ENCODE measurements around the gene SIAH3. TPM values are rescaled to one million over a fixed set of nuclear protein-coding genes. Genes with fewer than 3 reads are reported as not detected.

The SIAH3 gene
- polyA plus RNA-seq, 4 donors: 0.01 to 0.06 TPM; not detected in 2

- no peak for DNase-seq
- H3K27ac ChIP-seq (ENCODE audit: low read depth in 1 of 3, low read length in 2 of 3): no peak overlapping the region
- H3K4me1 ChIP-seq (ENCODE audit: control insufficient read depth in 3 of 3, insufficient read depth in 2 of 3, low read depth in 1 of 3, low read length in 2 of 3): no peaks in the 10 kb centered on the region
- no peaks in the 10 kb centered on the region for H3K27me3 ChIP-seq (ENCODE audit: control insufficient read depth in 3 of 3, insufficient read depth in 3 of 3, low read length in 3 of 3)
- no peaks in the 10 kb centered on the region for H3K36me3 ChIP-seq (ENCODE audit: control insufficient read depth in 3 of 3, insufficient read depth in 2 of 3, low read depth in 1 of 3, low read length in 3 of 3)
- no peak overlapping the region for H3K4me3 ChIP-seq (ENCODE audit: low read depth in 1 of 3, low read length in 3 of 3)
- no peaks in the 10 kb centered on the region for H3K9me3 ChIP-seq (ENCODE audit: control insufficient read depth in 2 of 2, insufficient read depth in 1 of 2, low read depth in 1 of 2, low read length in 1 of 2)
- 57 to 67% (median 61%) methylated on average over 5 of the region's 5 CpGs for whole genome bisulfite sequencing, 3 donors
- no peak for FAIRE-seq
Measured at GRCh38 chr13:45833663-45834375, 17.7 kb downstream of the SIAH3 start.

- H3K4me3 ChIP-seq (ENCODE audit: low read depth in 1 of 3, low read length in 3 of 3): no peak overlapping the region
- no peak overlapping the region for H3K27ac ChIP-seq (ENCODE audit: low read depth in 1 of 3, low read length in 2 of 3)
- H3K9me3 ChIP-seq (ENCODE audit: control insufficient read depth in 2 of 2, insufficient read depth in 1 of 2, low read depth in 1 of 2, low read length in 1 of 2): no peaks in the 10 kb centered on the region
- WGBS, 3 donors: 81 to 87% (median 85%) methylated on average over 4 of the region's 4 CpGs
- no peaks in the 10 kb centered on the region for H3K27me3 ChIP-seq (ENCODE audit: control insufficient read depth in 3 of 3, insufficient read depth in 3 of 3, low read length in 3 of 3)
- no peaks in the 10 kb centered on the region for H3K36me3 ChIP-seq (ENCODE audit: control insufficient read depth in 3 of 3, insufficient read depth in 2 of 3, low read depth in 1 of 3, low read length in 3 of 3)
- no peak for FAIRE-seq
- H3K4me1 ChIP-seq (ENCODE audit: control insufficient read depth in 3 of 3, insufficient read depth in 2 of 3, low read depth in 1 of 3, low read length in 2 of 3): no peaks in the 10 kb centered on the region
- no peak for DNase-seq
Measured at GRCh38 chr13:45833242-45833641, 18.3 kb downstream of the SIAH3 start.

- H3K4me1 ChIP-seq (ENCODE audit: control insufficient read depth in 3 of 3, insufficient read depth in 2 of 3, low read depth in 1 of 3, low read length in 2 of 3): no peaks in the 10 kb centered on the region
- H3K9me3 ChIP-seq (ENCODE audit: control insufficient read depth in 2 of 2, insufficient read depth in 1 of 2, low read depth in 1 of 2, low read length in 1 of 2): no peaks in the 10 kb centered on the region
- no peak for DNase-seq
- H3K27me3 ChIP-seq (ENCODE audit: control insufficient read depth in 3 of 3, insufficient read depth in 3 of 3, low read length in 3 of 3): no peaks in the 10 kb centered on the region
- no peak overlapping the region for H3K4me3 ChIP-seq (ENCODE audit: low read depth in 1 of 3, low read length in 3 of 3)
- H3K36me3 ChIP-seq (ENCODE audit: control insufficient read depth in 3 of 3, insufficient read depth in 2 of 3, low read depth in 1 of 3, low read length in 3 of 3): no peaks in the 10 kb centered on the region
- H3K27ac ChIP-seq (ENCODE audit: low read depth in 1 of 3, low read length in 2 of 3): no peak overlapping the region
- no peak for FAIRE-seq
- 90 to 95% (median 90%) methylated on average over 4 of the region's 4 CpGs for WGBS, 3 donors
Measured at GRCh38 chr13:45831851-45832250, 19.7 kb downstream of the SIAH3 start.

- H3K9me3 ChIP-seq (ENCODE audit: control insufficient read depth in 2 of 2, insufficient read depth in 1 of 2, low read depth in 1 of 2, low read length in 1 of 2): no peaks in the 10 kb centered on the region
- H3K27me3 ChIP-seq (ENCODE audit: control insufficient read depth in 3 of 3, insufficient read depth in 3 of 3, low read length in 3 of 3): no peaks in the 10 kb centered on the region
- WGBS, 3 donors: 85 to 92% (median 87%) methylated on average over 5 of the region's 5 CpGs
- no peak for DNase-seq
- no peaks in the 10 kb centered on the region for H3K36me3 ChIP-seq (ENCODE audit: control insufficient read depth in 3 of 3, insufficient read depth in 2 of 3, low read depth in 1 of 3, low read length in 3 of 3)
- H3K27ac ChIP-seq (ENCODE audit: low read depth in 1 of 3, low read length in 2 of 3): no peak overlapping the region
- H3K4me3 ChIP-seq (ENCODE audit: low read depth in 1 of 3, low read length in 3 of 3): no peak overlapping the region
- no peaks in the 10 kb centered on the region for H3K4me1 ChIP-seq (ENCODE audit: control insufficient read depth in 3 of 3, insufficient read depth in 2 of 3, low read depth in 1 of 3, low read length in 2 of 3)
- FAIRE-seq: no peak
Measured at GRCh38 chr13:45830121-45830520, 21.4 kb downstream of the SIAH3 start.

- Histone ChIP-seq H3K27ac (ENCODE audit: low read depth in 1 of 3, low read length in 2 of 3) (no peak overlapping the region), H3K4me1 (ENCODE audit: control insufficient read depth in 3 of 3, insufficient read depth in 2 of 3, low read depth in 1 of 3, low read length in 2 of 3) (no peaks in the 10 kb centered on the region), H3K36me3 (ENCODE audit: control insufficient read depth in 3 of 3, insufficient read depth in 2 of 3, low read depth in 1 of 3, low read length in 3 of 3) (no peaks in the 10 kb centered on the region), H3K4me3 (ENCODE audit: low read depth in 1 of 3, low read length in 3 of 3) (no peak overlapping the region), H3K9me3 (ENCODE audit: control insufficient read depth in 2 of 2, insufficient read depth in 1 of 2, low read depth in 1 of 2, low read length in 1 of 2) (no peaks in the 10 kb centered on the region), H3K27me3 (ENCODE audit: control insufficient read depth in 3 of 3, insufficient read depth in 3 of 3, low read length in 3 of 3) (no peaks in the 10 kb centered on the region)
- no peak for DNase-seq
- no peak for FAIRE-seq
- 78 to 89% (median 81%) methylated on average over 6 of the region's 6 CpGs for WGBS, 3 donors
Measured at GRCh38 chr13:45828256-45828968, 23.1 kb downstream of the SIAH3 start.

- Histone ChIP-seq H3K27ac (ENCODE audit: low read depth in 1 of 3, low read length in 2 of 3) (no peak overlapping the region), H3K36me3 (ENCODE audit: control insufficient read depth in 3 of 3, insufficient read depth in 2 of 3, low read depth in 1 of 3, low read length in 3 of 3) (no peaks in the 10 kb centered on the region), H3K4me1 (ENCODE audit: control insufficient read depth in 3 of 3, insufficient read depth in 2 of 3, low read depth in 1 of 3, low read length in 2 of 3) (no peaks in the 10 kb centered on the region), H3K9me3 (ENCODE audit: control insufficient read depth in 2 of 2, insufficient read depth in 1 of 2, low read depth in 1 of 2, low read length in 1 of 2) (no peaks in the 10 kb centered on the region), H3K27me3 (ENCODE audit: control insufficient read depth in 3 of 3, insufficient read depth in 3 of 3, low read length in 3 of 3) (no peaks in the 10 kb centered on the region), H3K4me3 (ENCODE audit: low read depth in 1 of 3, low read length in 3 of 3) (no peak overlapping the region)
- no peak for DNase-seq
- FAIRE-seq: no peak
Measured at GRCh38 chr13:45827318-45827717, 24.2 kb downstream of the SIAH3 start.

GRCh38 chr13:45826731-45827130 lies 24.8 kb downstream of the SIAH3 start:
- Histone ChIP-seq H3K36me3 (ENCODE audit: control insufficient read depth in 3 of 3, insufficient read depth in 2 of 3, low read depth in 1 of 3, low read length in 3 of 3) (no peaks in the 10 kb centered on the region), H3K9me3 (ENCODE audit: control insufficient read depth in 2 of 2, insufficient read depth in 1 of 2, low read depth in 1 of 2, low read length in 1 of 2) (no peaks in the 10 kb centered on the region), H3K4me3 (ENCODE audit: low read depth in 1 of 3, low read length in 3 of 3) (no peak overlapping the region), H3K27me3 (ENCODE audit: control insufficient read depth in 3 of 3, insufficient read depth in 3 of 3, low read length in 3 of 3) (peaks cover 0 to 1% (median 0%) of the 10 kb centered on the region in 3 donors), H3K27ac (ENCODE audit: low read depth in 1 of 3, low read length in 2 of 3) (no peak overlapping the region), H3K4me1 (ENCODE audit: control insufficient read depth in 3 of 3, insufficient read depth in 2 of 3, low read depth in 1 of 3, low read length in 2 of 3) (no peaks in the 10 kb centered on the region)
- WGBS, 3 donors: 65 to 83% (median 74%) methylated on average over 5 of the region's 5 CpGs
- no peak for DNase-seq
- FAIRE-seq: no peak

GRCh38 chr13:45825387-45825650 lies 26.2 kb downstream of the SIAH3 start:
- DNase-seq: no peak
- Histone ChIP-seq H3K9me3 (ENCODE audit: control insufficient read depth in 2 of 2, insufficient read depth in 1 of 2, low read depth in 1 of 2, low read length in 1 of 2) (no peaks in the 10 kb centered on the region), H3K4me3 (ENCODE audit: low read depth in 1 of 3, low read length in 3 of 3) (no peak overlapping the region), H3K4me1 (ENCODE audit: control insufficient read depth in 3 of 3, insufficient read depth in 2 of 3, low read depth in 1 of 3, low read length in 2 of 3) (no peaks in the 10 kb centered on the region), H3K36me3 (ENCODE audit: control insufficient read depth in 3 of 3, insufficient read depth in 2 of 3, low read depth in 1 of 3, low read length in 3 of 3) (no peaks in the 10 kb centered on the region), H3K27ac (ENCODE audit: low read depth in 1 of 3, low read length in 2 of 3) (no peak overlapping the region), H3K27me3 (ENCODE audit: control insufficient read depth in 3 of 3, insufficient read depth in 3 of 3, low read length in 3 of 3) (peaks cover 0 to 1% (median 0%) of the 10 kb centered on the region in 3 donors)
- FAIRE-seq: no peak
- WGBS, 3 donors: 75 to 88% (median 81%) methylated on average over 4 of the region's 4 CpGs

- H3K27ac ChIP-seq (ENCODE audit: low read depth in 1 of 3, low read length in 2 of 3): no peak overlapping the region
Measured at GRCh38 chr13:45823583-45823982, 28.0 kb downstream of the SIAH3 start.

More at GRCh38 chr13:45823583-45823982, 28.0 kb downstream of the SIAH3 start:
- peak in 1 of 2 donors; percentile 5 for DNase-seq
- H3K4me1 ChIP-seq (ENCODE audit: control insufficient read depth in 3 of 3, insufficient read depth in 2 of 3, low read depth in 1 of 3, low read length in 2 of 3): no peaks in the 10 kb centered on the region
- FAIRE-seq: no peak
- no peak overlapping the region for H3K4me3 ChIP-seq (ENCODE audit: low read depth in 1 of 3, low read length in 3 of 3)
- H3K9me3 ChIP-seq (ENCODE audit: control insufficient read depth in 2 of 2, insufficient read depth in 1 of 2, low read depth in 1 of 2, low read length in 1 of 2): peaks cover 0 to under 1% of the 10 kb centered on the region in 2 donors
- no peaks in the 10 kb centered on the region for H3K36me3 ChIP-seq (ENCODE audit: control insufficient read depth in 3 of 3, insufficient read depth in 2 of 3, low read depth in 1 of 3, low read length in 3 of 3)
- H3K27me3 ChIP-seq (ENCODE audit: control insufficient read depth in 3 of 3, insufficient read depth in 3 of 3, low read length in 3 of 3): peaks cover 0 to 1% (median 0%) of the 10 kb centered on the region in 3 donors

All from small intestine (tissue), 7 donors.